Stomach (tissue), 9 donors: ENCODE results near the gene C10orf105. TPM values are rescaled to one million over a fixed set of nuclear protein-coding genes. Genes with fewer than 3 reads are reported as not detected.

ENCODE experiments used
- DNase-seq, 2 donors: peaks; one replicate each; pipeline versions ENCODE4 v3.0.0 to v3.0.0-alpha.2; 2013 to 2019
- H3K27ac ChIP-seq, 5 donors: fragments of 200-600 bp in 4 of 5; sonication (generic) in 4 of 5; one replicate each; pipeline ENCODE4 v1.5.1; 2013 to 2019; ENCODE audit warnings: mild to moderate bottlenecking in 1 of 5, moderate library complexity in 1 of 5
- H3K27me3 ChIP-seq, 3 donors: fragments of 200-600 bp; sonication (generic); one replicate each; pipeline ENCODE4 v1.5.1; 2017 to 2019; ENCODE audit warnings: mixed run types in 1 of 3
- H3K36me3 ChIP-seq, 4 donors: fragments of 200-600 bp; sonication (generic); 1 replicate in 3 of 4; 2 replicates in 1 of 4; pipeline ENCODE4 v1.5.1; 2016 to 2019
- H3K4me1 ChIP-seq, 4 donors: fragments of 200-600 bp; sonication (generic); one replicate each; pipeline ENCODE4 v1.5.1; 2016 to 2019
- H3K4me3 ChIP-seq, 4 donors: fragments of 200-600 bp; sonication (generic) in 3 of 4; one replicate each; pipeline ENCODE4 v1.5.1; 2016 to 2019; ENCODE audit warnings: mild to moderate bottlenecking in 1 of 4
- H3K9me3 ChIP-seq, 4 donors: fragments of 200-600 bp; sonication (generic); one replicate each; pipeline ENCODE4 v1.5.1; 2016 to 2019
- EP300 ChIP-seq: sonication (generic); formaldehyde crosslinking; IDR thresholded peaks from one replicate; pipeline ENCODE4 v1.6.1; 2017; ENCODE audit warnings: antibody characterized with exemption
- POLR2A ChIP-seq, 4 donors: fragments of 450-650 bp; IDR thresholded peaks; one replicate each; pipeline ENCODE4 v1.6.1; 2016; ENCODE audit warnings: antibody characterized with exemption in 4 of 4, control low read depth in 2 of 4, mild to moderate bottlenecking in 1 of 4, moderate library complexity in 1 of 4
- POLR2AphosphoS5 ChIP-seq, 3 donors: sonication (generic); formaldehyde crosslinking; IDR thresholded peaks; one replicate each; pipeline ENCODE4 v1.6.1; 2016; ENCODE audit warnings: antibody characterized with exemption in 3 of 3
- WGBS, 5 donors: extraction: QIAGEN DNeasy Blood & Tissue Kit in 3 of 5; methylation state at CpG; one replicate each; pipeline versions ENCODE4 v1.1.5 to v1.1.7; 2013 to 2018; 5-methylcytosine and 5-hydroxymethylcytosine counted together
- intact Hi-C: fragments of 100-400 bp; cut with DNase I; formaldehyde crosslinking; loops from one replicate; pipeline ENCODE4 v1.15.1; 2023; ENCODE audit warnings: low total_unique reads
- polyA plus RNA-seq, 3 donors: library from polyadenylated mRNA; stranded (reverse); fragments of 200-250 nt; gene quantifications; one replicate each; pipeline ENCODE4 v1.2.3, GENCODE V29; 2013
- total RNA-seq, 5 donors: library from RNA; depleted of rRNA; stranded (reverse); fragments of >200 nt; gene quantifications; one replicate each; pipeline versions ENCODE4 v1.1.0 to v1.2.3, GENCODE V29; 2014 to 2016
- TF ChIP-seq, protein P1 (sequence below), 7 experiments: fragments of 450-650 bp in 4 of 7; fragments of 200-600 bp in 3 of 7; sonication (generic) in 3 of 7; IDR thresholded peaks; one replicate each; pipeline ENCODE4 v1.5.1; 2016 to 2019; ENCODE audit warnings: antibody characterized with exemption in 7 of 7, control low read depth in 2 of 7, mild to moderate bottlenecking in 1 of 7
- donor health status: healthy with polysubstance abuse.
- donor health status: Bipolar disorder and iron deficiency.
- donor health status: healthy.

C10orf105 gene
- total and polyA plus RNA-seq, 8 donors, result 0.03 TPM; not detected in 7

- no peak for DNase-seq
- no peak for TF ChIP-seq POLR2AphosphoS5 (IDR thresholded peaks at IDR 0.05)
- TF ChIP-seq EP300, result no peak
- TF ChIP-seq POLR2A (IDR thresholded peaks at IDR 0.05), result no peak
- TF ChIP-seq, protein P1, sequence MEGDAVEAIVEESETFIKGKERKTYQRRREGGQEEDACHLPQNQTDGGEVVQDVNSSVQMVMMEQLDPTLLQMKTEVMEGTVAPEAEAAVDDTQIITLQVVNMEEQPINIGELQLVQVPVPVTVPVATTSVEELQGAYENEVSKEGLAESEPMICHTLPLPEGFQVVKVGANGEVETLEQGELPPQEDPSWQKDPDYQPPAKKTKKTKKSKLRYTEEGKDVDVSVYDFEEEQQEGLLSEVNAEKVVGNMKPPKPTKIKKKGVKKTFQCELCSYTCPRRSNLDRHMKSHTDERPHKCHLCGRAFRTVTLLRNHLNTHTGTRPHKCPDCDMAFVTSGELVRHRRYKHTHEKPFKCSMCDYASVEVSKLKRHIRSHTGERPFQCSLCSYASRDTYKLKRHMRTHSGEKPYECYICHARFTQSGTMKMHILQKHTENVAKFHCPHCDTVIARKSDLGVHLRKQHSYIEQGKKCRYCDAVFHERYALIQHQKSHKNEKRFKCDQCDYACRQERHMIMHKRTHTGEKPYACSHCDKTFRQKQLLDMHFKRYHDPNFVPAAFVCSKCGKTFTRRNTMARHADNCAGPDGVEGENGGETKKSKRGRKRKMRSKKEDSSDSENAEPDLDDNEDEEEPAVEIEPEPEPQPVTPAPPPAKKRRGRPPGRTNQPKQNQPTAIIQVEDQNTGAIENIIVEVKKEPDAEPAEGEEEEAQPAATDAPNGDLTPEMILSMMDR (IDR thresholded peaks at IDR 0.05), result no peak
- H3K36me3 ChIP-seq, result no peaks in the 10 kb centered on the region
- H3K4me3 ChIP-seq, result no peak overlapping the region
- intact Hi-C loops, result no loop called here
- WGBS, 5 donors, result 72 to 83% (median 79%) methylated on average over 7 of the region's 7 CpGs
- no peaks in the 10 kb centered on the region for H3K9me3 ChIP-seq
- H3K4me1 ChIP-seq, result peaks cover 0 to 8% (median 3%) of the 10 kb centered on the region in 4 donors
- H3K27ac ChIP-seq, result no peak overlapping the region
- peaks cover 0 to 25% (median 5%) of the 10 kb centered on the region in 3 donors for H3K27me3 ChIP-seq
Measured at GRCh38 chr10:71663311-71663710, 56.3 kb downstream of the C10orf105 start.

- Histone ChIP-seq H3K4me3 (no peak overlapping the region), H3K27me3 (peaks cover 0 to 24% (median 5%) of the 10 kb centered on the region in 3 donors), H3K36me3 (no peaks in the 10 kb centered on the region), H3K9me3 (no peaks in the 10 kb centered on the region), H3K4me1 (peaks cover 0 to 8% (median 3%) of the 10 kb centered on the region in 4 donors), H3K27ac (no peak overlapping the region)
- intact Hi-C loops, result no loop called here
- DNase-seq, result no peak
- TF ChIP-seq EP300, result no peak
- no peak for TF ChIP-seq POLR2AphosphoS5 (IDR thresholded peaks at IDR 0.05)
- TF ChIP-seq, protein P1 (IDR thresholded peaks at IDR 0.05), result no peak
- TF ChIP-seq POLR2A (IDR thresholded peaks at IDR 0.05), result no peak
- WGBS, 5 donors, result 75 to 84% (median 79%) methylated on average over 18 to 28 of the region's 28 CpGs
Measured at GRCh38 chr10:71661779-71662336, 57.7 kb downstream of the C10orf105 start.

Other genes starting within 250 kb of the C10orf105 start
- 100 to 1,000 TPM in 1 of 5 donors, 10 to 100 TPM in 4; 14.7 to 103 (median 16.5) TPM for gene VSIR, start 53.7 kb upstream of the C10orf105 start, total RNA-seq
- gene VSIR, start 53.7 kb upstream of the C10orf105 start, polyA plus RNA-seq, result 10 to 100 TPM; 14.2 to 21.7 (median 15.9) TPM
- 100 to 1,000 TPM; 176 to 709 (median 604) TPM for gene PSAP, start 131.5 kb upstream of the C10orf105 start, total RNA-seq
- gene PSAP, start 131.5 kb upstream of the C10orf105 start, polyA plus RNA-seq, result 100 to 1,000 TPM; 174 to 311 (median 308) TPM
- 10 to 100 TPM in 4 of 5 donors, 1 to 10 TPM in 1; 4.9 to 26.8 (median 17.0) TPM for gene CHST3, start 244.6 kb upstream of the C10orf105 start, total RNA-seq
- gene CHST3, start 244.6 kb upstream of the C10orf105 start, polyA plus RNA-seq, result 1 to 10 TPM; 1.5 to 4.7 (median 3.3) TPM